ENCODE results near the gene SP140.
"Not testable (repeated sequence)": the region's sequence is repeated elsewhere in the genome, so short reads cannot be mapped to it uniquely, and the experiment has no call there.

The SP140 gene

GRCh38 chr2:230226051-230226551, 565 bp downstream of the SP140 start:
- DNase-seq, result no peak

GRCh38 chr2:230227216-230227615, 1.7 kb downstream of the SP140 start:
- no peak for DNase-seq

- DNase-seq, result no peak
Measured at GRCh38 chr2:230230087-230230486, 4.6 kb downstream of the SP140 start.

- DNase-seq, result no peak
Measured at GRCh38 chr2:230230496-230231200, 5.1 kb downstream of the SP140 start.

- no peak for DNase-seq
Measured at GRCh38 chr2:230231251-230231650, 5.7 kb downstream of the SP140 start.

GRCh38 chr2:230234122-230234722, 8.7 kb downstream of the SP140 start:
- DNase-seq, result no peak

GRCh38 chr2:230234845-230235244, 9.3 kb downstream of the SP140 start:
- DNase-seq, result no peak

- no peak for DNase-seq
Measured at GRCh38 chr2:230244211-230244610, 18.7 kb downstream of the SP140 start.

GRCh38 chr2:230246206-230246605, 20.7 kb downstream of the SP140 start:
- no peak for DNase-seq

GRCh38 chr2:230250231-230250630, 24.7 kb downstream of the SP140 start:
- no peak for DNase-seq

GRCh38 chr2:230254152-230254881, 28.8 kb downstream of the SP140 start:
- no peak for DNase-seq

GRCh38 chr2:230256733-230257332, 31.3 kb downstream of the SP140 start:
- DNase-seq, result no peak

GRCh38 chr2:230258483-230258882, 32.9 kb downstream of the SP140 start:
- no peak for DNase-seq

GRCh38 chr2:230262246-230262645, 36.7 kb downstream of the SP140 start:
- DNase-seq, result no peak

GRCh38 chr2:230264945-230265344, 39.4 kb downstream of the SP140 start:
- DNase-seq, result not testable (repeated sequence)

GRCh38 chr2:230266638-230267037, 41.1 kb downstream of the SP140 start:
- no peak for DNase-seq

GRCh38 chr2:230267059-230267458, 41.5 kb downstream of the SP140 start:
- no peak for DNase-seq

GRCh38 chr2:230267556-230267955, 42.0 kb downstream of the SP140 start:
- no peak for DNase-seq

- no peak for DNase-seq
Measured at GRCh38 chr2:230268606-230269243, 43.2 kb downstream of the SP140 start.

- DNase-seq, result no peak
Measured at GRCh38 chr2:230269715-230270114, 44.2 kb downstream of the SP140 start.

- DNase-seq, result no peak
Measured at GRCh38 chr2:230282936-230283335, 57.4 kb downstream of the SP140 start.

- no peak for DNase-seq
Measured at GRCh38 chr2:230286048-230286447, 60.5 kb downstream of the SP140 start.

- DNase-seq, result not testable (repeated sequence)
Measured at GRCh38 chr2:230289311-230289710, 63.8 kb downstream of the SP140 start.

Data from NCI-H524 (cell line).